Measurements from ENCODE around the gene ACOT7.

Gene ACOT7

GRCh38 chr1:6353955-6354658 lies 39.5 kb downstream of the ACOT7 start:
- H3K9ac ChIP-seq, result no peak overlapping the region
- H3K4me3 ChIP-seq (IDR thresholded peaks at IDR 0.05; ENCODE audit: insufficient read depth, low read depth, low read length), result no peak overlapping the region
- H2AFZ ChIP-seq (ENCODE audit: low read depth), result no peak overlapping the region
- H3K27ac ChIP-seq, result no peak overlapping the region
- H3K4me2 ChIP-seq, result no peak overlapping the region
- no peak for TF ChIP-seq CTCF (conservative IDR thresholded peaks at IDR 0.05; ENCODE audit: low read depth, low read length)
- no peaks in the 10 kb centered on the region for H3K36me3 ChIP-seq (ENCODE audit: insufficient read depth)
- H3K27me3 ChIP-seq (ENCODE audit: insufficient read depth, low read depth), result no peaks in the 10 kb centered on the region
- peaks cover 10% of the 10 kb centered on the region for H3K4me1 ChIP-seq (ENCODE audit: low read depth, poor library complexity, severe bottlenecking)
- H4K20me1 ChIP-seq (ENCODE audit: insufficient read depth), result no peaks in the 10 kb centered on the region
- H3K79me2 ChIP-seq (ENCODE audit: insufficient read depth, low read depth), result peaks cover 3% of the 10 kb centered on the region; the same call in 1 of the 2 replicates

- Histone ChIP-seq H3K9ac (no peak overlapping the region), H3K27ac (no peak overlapping the region), H3K4me3 (IDR thresholded peaks at IDR 0.05; ENCODE audit: insufficient read depth, low read depth, low read length) (no peak overlapping the region), H3K4me1 (ENCODE audit: low read depth, poor library complexity, severe bottlenecking) (peaks cover 5% of the 10 kb centered on the region), H3K27me3 (ENCODE audit: insufficient read depth, low read depth) (no peaks in the 10 kb centered on the region), H3K36me3 (ENCODE audit: insufficient read depth) (no peaks in the 10 kb centered on the region), H2AFZ (ENCODE audit: low read depth) (no peak overlapping the region), H3K79me2 (ENCODE audit: insufficient read depth, low read depth) (peaks cover 3% of the 10 kb centered on the region; the same call in 1 of the 2 replicates), H4K20me1 (ENCODE audit: insufficient read depth) (no peaks in the 10 kb centered on the region), H3K4me2 (no peak overlapping the region)
- TF ChIP-seq CTCF (conservative IDR thresholded peaks at IDR 0.05; ENCODE audit: low read depth, low read length), result no peak
Observed at GRCh38 chr1:6353619-6353954, 40.0 kb downstream of the ACOT7 start.

- Histone ChIP-seq H4K20me1 (ENCODE audit: insufficient read depth) (no peaks in the 10 kb centered on the region), H3K27ac (no peak overlapping the region), H3K9ac (no peak overlapping the region), H3K27me3 (ENCODE audit: insufficient read depth, low read depth) (no peaks in the 10 kb centered on the region), H3K4me3 (IDR thresholded peaks at IDR 0.05; ENCODE audit: insufficient read depth, low read depth, low read length) (no peak overlapping the region), H3K4me1 (ENCODE audit: low read depth, poor library complexity, severe bottlenecking) (no peaks in the 10 kb centered on the region), H3K36me3 (ENCODE audit: insufficient read depth) (no peaks in the 10 kb centered on the region), H2AFZ (ENCODE audit: low read depth) (no peak overlapping the region), H3K79me2 (ENCODE audit: insufficient read depth, low read depth) (no peaks in the 10 kb centered on the region; the same call in 1 of the 2 replicates), H3K4me2 (no peak overlapping the region)
- TF ChIP-seq CTCF (conservative IDR thresholded peaks at IDR 0.05; ENCODE audit: low read depth, low read length), result no peak
Observed at GRCh38 chr1:6352138-6352563, 41.4 kb downstream of the ACOT7 start.

GRCh38 chr1:6351480-6352137 lies 42.0 kb downstream of the ACOT7 start:
- Histone ChIP-seq H3K27me3 (ENCODE audit: insufficient read depth, low read depth) (no peaks in the 10 kb centered on the region), H3K4me2 (no peak overlapping the region), H3K9ac (no peak overlapping the region), H2AFZ (ENCODE audit: low read depth) (no peak overlapping the region), H3K27ac (no peak overlapping the region), H3K4me3 (IDR thresholded peaks at IDR 0.05; ENCODE audit: insufficient read depth, low read depth, low read length) (no peak overlapping the region), H3K4me1 (ENCODE audit: low read depth, poor library complexity, severe bottlenecking) (no peaks in the 10 kb centered on the region), H3K36me3 (ENCODE audit: insufficient read depth) (no peaks in the 10 kb centered on the region), H3K79me2 (ENCODE audit: insufficient read depth, low read depth) (no peaks in the 10 kb centered on the region; the same call in 1 of the 2 replicates), H4K20me1 (ENCODE audit: insufficient read depth) (no peaks in the 10 kb centered on the region)
- no peak for TF ChIP-seq CTCF (conservative IDR thresholded peaks at IDR 0.05; ENCODE audit: low read depth, low read length)
